Skeletal muscle satellite cell (primary cell): ENCODE measurements around the gene RHOT2.

ENCODE experiments used
- H3K27me3 ChIP-seq: 2 replicates; pipeline ENCODE4 v1.7.0; 2013; ENCODE audit warnings: low read length; ENCODE audit not compliant: control insufficient read depth, insufficient read depth
- H3K36me3 ChIP-seq: 2 replicates; pipeline ENCODE4 v1.7.0; 2013; ENCODE audit warnings: mild to moderate bottlenecking, control low read depth, low read length; ENCODE audit not compliant: insufficient read depth
- H3K4me1 ChIP-seq: 2 replicates; pipeline ENCODE4 v1.7.0; 2013; ENCODE audit warnings: low read length; ENCODE audit not compliant: control insufficient read depth, insufficient read depth
- H3K4me2 ChIP-seq: 2 replicates; pipeline ENCODE4 v1.7.0; 2013; ENCODE audit warnings: mild to moderate bottlenecking, low read length
- H3K4me3 ChIP-seq: 2 replicates; pipeline ENCODE4 v1.7.0; 2013; ENCODE audit warnings: low read length
- H3K9ac ChIP-seq: 2 replicates; pipeline ENCODE4 v1.7.0; 2013; ENCODE audit warnings: mild to moderate bottlenecking, low read depth, low read length, moderate library complexity
- H3K9me3 ChIP-seq: replicated peaks from 2 replicates; pipeline ENCODE4 v1.7.0; 2013; ENCODE audit warnings: mild to moderate bottlenecking, control low read depth, low read length

Gene RHOT2

GRCh38 chr16:675884-676564 is 8.1 kb downstream of the RHOT2 start:
- H3K4me3 ChIP-seq = peak overlapping the region; percentile 45
- H3K9ac ChIP-seq = no peak overlapping the region

GRCh38 chr16:676565-676902 is 8.6 kb downstream of the RHOT2 start:
- Histone ChIP-seq H3K9me3 (no peaks in the 10 kb centered on the region), H3K4me2 (no peak overlapping the region), H3K4me1 (peaks cover 13% of the 10 kb centered on the region), H3K36me3 (peaks cover 24% of the 10 kb centered on the region), H3K9ac (no peak overlapping the region), H3K27me3 (no peaks in the 10 kb centered on the region), H3K4me3 (no peak overlapping the region)

More at GRCh38 chr16:675884-676564, 8.1 kb downstream of the RHOT2 start:
- Histone ChIP-seq H3K36me3 (peaks cover 24% of the 10 kb centered on the region), H3K4me2 (peak overlapping the region; percentile 76), H3K4me1 (peaks cover 8% of the 10 kb centered on the region), H3K27me3 (no peaks in the 10 kb centered on the region), H3K9me3 (no peaks in the 10 kb centered on the region)

DNA sequence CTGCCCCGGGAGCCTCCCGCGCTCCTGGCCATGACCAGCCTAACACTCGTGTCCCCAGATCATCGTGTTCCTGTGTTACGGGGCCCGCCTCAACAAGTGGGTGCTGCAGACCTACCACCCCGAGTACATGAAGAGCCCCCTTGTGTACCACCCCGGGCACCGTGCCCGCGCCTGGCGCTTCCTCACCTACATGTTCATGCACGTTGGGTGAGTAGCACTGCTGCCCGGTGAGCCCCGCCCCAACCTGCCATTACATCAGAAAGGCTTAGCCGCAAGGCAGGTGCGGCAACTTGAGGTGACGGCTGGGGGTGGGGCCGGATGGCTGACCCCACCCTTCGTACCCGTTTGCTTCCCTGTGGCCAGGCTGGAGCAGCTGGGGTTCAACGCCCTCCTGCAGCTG is 9.0 kb downstream of the RHOT2 start:
- peaks cover 16% of the 10 kb centered on the region for H3K4me1 ChIP-seq
- H3K4me2 ChIP-seq = no peak overlapping the region
- H3K36me3 ChIP-seq = peaks cover 28% of the 10 kb centered on the region
- no peak overlapping the region for H3K9ac ChIP-seq
- no peaks in the 10 kb centered on the region for H3K27me3 ChIP-seq
- no peak overlapping the region for H3K4me3 ChIP-seq
- H3K9me3 ChIP-seq = no peaks in the 10 kb centered on the region

DNA sequence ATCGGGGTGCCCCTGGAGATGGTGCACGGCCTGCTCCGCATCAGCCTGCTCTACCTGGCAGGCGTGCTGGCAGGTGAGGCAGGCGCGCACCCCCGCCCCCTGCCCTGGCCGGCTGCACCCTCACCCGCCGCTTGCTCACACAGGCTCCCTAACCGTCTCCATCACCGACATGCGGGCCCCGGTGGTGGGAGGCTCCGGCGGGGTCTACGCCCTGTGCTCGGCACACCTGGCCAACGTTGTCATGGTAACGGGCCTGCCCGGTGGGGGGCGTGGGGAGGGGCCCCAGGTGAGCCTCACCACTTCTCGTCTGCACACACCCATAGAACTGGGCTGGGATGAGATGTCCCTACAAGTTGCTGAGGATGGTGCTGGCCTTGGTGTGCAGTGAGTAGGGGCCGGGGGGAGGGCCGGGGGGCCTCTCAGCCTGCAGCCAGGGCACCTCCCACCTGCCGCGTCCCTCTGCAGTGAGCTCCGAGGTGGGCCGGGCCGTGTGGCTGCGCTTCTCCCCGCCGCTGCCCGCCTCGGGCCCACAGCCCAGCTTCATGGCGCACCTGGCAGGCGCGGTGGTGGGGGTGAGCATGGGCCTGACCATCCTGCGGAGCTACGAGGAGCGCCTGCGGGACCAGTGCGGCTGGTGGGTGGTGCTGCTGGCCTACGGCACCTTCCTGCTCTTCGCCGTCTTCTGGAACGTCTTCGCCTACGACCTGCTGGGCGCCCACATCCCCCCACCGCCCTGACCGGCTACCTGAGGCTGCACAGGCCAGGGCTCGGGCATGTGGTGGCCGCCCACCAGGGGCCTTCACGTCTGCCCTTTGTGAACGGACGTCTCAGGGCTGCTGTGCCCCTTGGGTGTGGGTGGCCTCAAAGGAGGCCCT is 9.6 kb downstream of the RHOT2 start:
- H3K9ac ChIP-seq = no peak overlapping the region
- H3K36me3 ChIP-seq = peaks cover 28% of the 10 kb centered on the region
- peaks cover 23% of the 10 kb centered on the region for H3K4me1 ChIP-seq
- H3K4me3 ChIP-seq = no peak overlapping the region
- H3K27me3 ChIP-seq = no peaks in the 10 kb centered on the region
- no peaks in the 10 kb centered on the region for H3K9me3 ChIP-seq
- H3K4me2 ChIP-seq = no peak overlapping the region

DNA sequence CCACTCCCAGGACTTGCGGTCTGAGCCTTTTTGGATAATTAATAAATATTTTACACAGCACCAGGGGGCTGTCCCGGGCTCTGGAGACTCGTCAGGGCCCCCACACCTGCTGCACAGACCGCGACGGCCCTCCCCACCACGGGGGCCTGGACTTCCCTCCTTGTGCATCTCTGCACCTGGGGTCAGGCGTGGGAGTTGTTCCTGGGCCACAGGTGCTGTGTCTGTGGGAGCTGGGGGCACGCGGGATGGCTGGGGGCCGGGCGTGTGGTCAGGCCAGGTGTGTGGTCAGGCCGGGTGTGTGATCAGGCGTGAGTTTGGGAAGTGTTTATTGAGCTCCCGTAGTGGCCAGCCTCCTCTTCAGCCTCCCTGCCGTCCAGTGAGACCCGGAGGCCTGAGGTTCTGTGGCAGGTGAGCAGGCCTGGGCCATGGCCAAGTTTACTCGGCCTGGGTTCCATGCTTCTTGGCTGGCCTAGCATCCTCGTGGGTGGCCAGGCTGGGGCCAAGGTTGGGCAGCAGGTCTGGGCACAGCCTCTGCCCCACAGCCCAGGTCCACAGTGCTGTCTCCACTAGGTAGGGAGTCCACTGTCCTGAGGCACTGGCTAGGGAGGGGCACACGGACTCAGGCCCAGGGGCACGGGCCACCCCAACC is 10.4 kb downstream of the RHOT2 start:
- H3K4me3 ChIP-seq = no peak overlapping the region
- no peaks in the 10 kb centered on the region for H3K27me3 ChIP-seq
- no peak overlapping the region for H3K9ac ChIP-seq
- H3K4me1 ChIP-seq = peaks cover 30% of the 10 kb centered on the region
- no peak overlapping the region for H3K4me2 ChIP-seq
- H3K36me3 ChIP-seq = peaks cover 28% of the 10 kb centered on the region
- H3K9me3 ChIP-seq = no peaks in the 10 kb centered on the region

- H3K4me1 ChIP-seq = peaks cover 37% of the 10 kb centered on the region
Observed at GRCh38 chr16:678858-679813, 11.2 kb downstream of the RHOT2 start.

GRCh38 chr16:679814-680624 is 12.1 kb downstream of the RHOT2 start, which contains the start of gene STUB1:
STUB1 (plus strand) TSS chr16:680410; CDS start chr16:680526, 116 bp downstream.
- H3K4me2 ChIP-seq = peak within 1 kb of the TSS; percentile 100
- peaks cover 24% of the 10 kb centered on the region for H3K36me3 ChIP-seq
- no peaks in the 10 kb centered on the region for H3K27me3 ChIP-seq
- H3K9ac ChIP-seq = peak within 1 kb of the TSS; percentile 91
- no peaks in the 10 kb centered on the region for H3K9me3 ChIP-seq
- peak within 1 kb of the TSS; percentile 96 for H3K4me3 ChIP-seq
- peaks cover 44% of the 10 kb centered on the region for H3K4me1 ChIP-seq

More at GRCh38 chr16:678858-679813, 11.2 kb downstream of the RHOT2 start:
- Histone ChIP-seq H3K4me2 (peak overlapping the region; percentile 93), H3K9me3 (no peaks in the 10 kb centered on the region), H3K4me3 (peak overlapping the region; percentile 75), H3K27me3 (no peaks in the 10 kb centered on the region), H3K9ac (peak overlapping the region; percentile 51), H3K36me3 (peaks cover 23% of the 10 kb centered on the region)

GRCh38 chr16:680625-680945 is 12.7 kb downstream of the RHOT2 start:
- Histone ChIP-seq H3K27me3 (no peaks in the 10 kb centered on the region), H3K36me3 (peaks cover 30% of the 10 kb centered on the region), H3K4me2 (peak overlapping the region; percentile 100), H3K9me3 (no peaks in the 10 kb centered on the region), H3K4me3 (peak overlapping the region; percentile 96), H3K4me1 (peaks cover 41% of the 10 kb centered on the region), H3K9ac (peak overlapping the region; percentile 91)

DNA sequence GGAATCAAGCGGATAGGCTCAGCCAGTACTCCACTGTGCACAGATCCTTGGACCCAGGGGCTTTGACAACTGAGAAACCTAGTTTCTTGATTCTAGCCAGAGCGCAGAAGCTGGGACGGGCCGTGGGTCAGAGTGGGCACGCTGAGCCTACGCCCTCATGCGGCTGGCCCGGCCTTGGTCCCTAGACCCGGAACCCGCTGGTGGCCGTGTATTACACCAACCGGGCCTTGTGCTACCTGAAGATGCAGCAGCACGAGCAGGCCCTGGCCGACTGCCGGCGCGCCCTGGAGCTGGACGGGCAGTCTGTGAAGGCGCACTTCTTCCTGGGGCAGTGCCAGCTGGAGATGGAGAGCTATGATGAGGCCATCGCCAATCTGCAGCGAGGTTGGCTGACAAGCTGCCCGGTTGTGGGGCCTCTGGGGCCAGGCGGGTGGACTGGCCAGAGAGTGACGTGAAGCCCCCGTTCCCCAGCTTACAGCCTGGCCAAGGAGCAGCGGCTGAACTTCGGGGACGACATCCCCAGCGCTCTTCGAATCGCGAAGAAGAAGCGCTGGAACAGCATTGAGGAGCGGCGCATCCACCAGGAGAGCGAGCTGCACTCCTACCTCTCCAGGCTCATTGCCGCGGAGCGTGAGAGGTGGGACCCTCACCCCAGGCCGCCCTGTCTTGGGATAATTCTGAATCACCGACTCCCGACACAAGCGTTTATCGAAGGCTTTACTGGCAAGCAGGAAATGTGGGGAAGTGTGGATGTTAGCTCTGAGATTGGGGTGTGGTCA is 13.2 kb downstream of the RHOT2 start:
- H3K27me3 ChIP-seq = no peaks in the 10 kb centered on the region
- H3K4me2 ChIP-seq = peak overlapping the region; percentile 100
- peak overlapping the region; percentile 91 for H3K9ac ChIP-seq
- peak overlapping the region; percentile 96 for H3K4me3 ChIP-seq
- peaks cover 41% of the 10 kb centered on the region for H3K4me1 ChIP-seq
- no peaks in the 10 kb centered on the region for H3K9me3 ChIP-seq
- H3K36me3 ChIP-seq = peaks cover 33% of the 10 kb centered on the region
